GM12891 (cell line): Measurements from ENCODE around the gene CPNE8.

Source experiments
- DNase-seq: peaks from one replicate; pipeline ENCODE4 v3.0.0; 2011; ENCODE audit warnings: low spot score; ENCODE audit not compliant: insufficient read length
- FAIRE-seq: peaks from 2 replicates; lab custom pipeline; 2011; peaks lifted over from hg19 to GRCh38; lab: Jason Lieb, UNC
- PAX5 ChIP-seq: IDR thresholded peaks from 2 replicates; pipeline ENCODE4 v1.6.1; 2011; ENCODE audit warnings: low read length, moderate library complexity, mild to moderate bottlenecking; ENCODE audit not compliant: insufficient read depth, severe bottlenecking
- POLR2A ChIP-seq: IDR thresholded peaks from 2 replicates; pipeline ENCODE4 v1.6.1; 2011; ENCODE audit warnings: low read depth, low read length, control low read depth
- POLR2AphosphoS5 ChIP-seq: IDR thresholded peaks from 2 replicates; pipeline ENCODE4 v1.6.1; 2011; ENCODE audit warnings: low read depth, low read length, control low read depth
- POU2F2 ChIP-seq: IDR thresholded peaks from 2 replicates; pipeline ENCODE4 v1.6.1; 2011; ENCODE audit warnings: low read depth, mild to moderate bottlenecking, control low read depth, low read length, moderate library complexity
- SPI1 ChIP-seq: IDR thresholded peaks from 2 replicates; pipeline ENCODE4 v1.6.1; 2011; ENCODE audit warnings: low read depth, low read length, control low read depth
- TAF1 ChIP-seq: IDR thresholded peaks from 2 replicates; pipeline ENCODE4 v1.6.1; 2011; ENCODE audit warnings: low read depth, low read length, control low read depth

CPNE8 gene

DNA sequence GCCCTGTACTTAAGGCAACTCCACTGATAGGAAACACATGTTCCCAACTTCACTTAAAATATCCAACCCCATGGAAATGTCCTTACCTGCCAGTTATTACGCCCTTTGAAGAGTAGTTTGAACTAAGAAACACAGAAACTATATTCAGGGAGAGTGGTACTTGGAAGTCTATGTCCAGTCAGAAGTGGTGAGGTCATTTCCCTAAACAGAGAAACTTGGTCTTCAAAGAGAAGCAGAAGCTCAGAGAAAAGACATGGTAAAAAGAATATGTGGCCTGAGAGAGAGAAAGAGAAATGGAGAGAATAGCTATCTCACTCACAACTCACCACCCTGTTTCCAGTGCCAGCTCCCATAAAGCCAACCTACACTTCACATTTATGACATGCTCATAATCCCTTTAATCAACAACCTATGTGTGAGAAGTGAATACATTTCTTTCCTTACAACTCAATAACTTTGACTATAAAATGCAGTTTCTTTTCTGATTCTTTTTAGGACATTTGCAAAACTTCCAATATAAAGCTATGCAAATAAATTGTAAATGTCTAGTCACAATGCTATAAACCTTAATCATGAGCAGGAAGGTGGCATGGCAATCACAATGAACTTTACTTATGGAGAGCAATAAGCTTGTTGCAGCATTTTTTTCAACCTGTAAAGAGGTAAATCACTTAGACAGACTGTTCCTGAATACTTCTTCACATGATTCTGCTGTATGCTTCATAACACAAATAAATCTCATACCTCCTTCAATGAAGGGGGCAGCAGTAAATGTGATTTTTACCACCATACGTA, 67.1 kb downstream of the CPNE8 start:
- no peak for DNase-seq
- no peak for TF ChIP-seq POU2F2
- no peak for FAIRE-seq

GRCh38 chr12:38831715-38832114, 73.7 kb downstream of the CPNE8 start:
- no peak for DNase-seq
- no peak for FAIRE-seq
- no peak for TF ChIP-seq PAX5
- no peak for TF ChIP-seq SPI1
- no peak for TF ChIP-seq TAF1
- TF ChIP-seq POU2F2, result no peak
- TF ChIP-seq POLR2A, result no peak
- no peak for TF ChIP-seq POLR2AphosphoS5

DNA sequence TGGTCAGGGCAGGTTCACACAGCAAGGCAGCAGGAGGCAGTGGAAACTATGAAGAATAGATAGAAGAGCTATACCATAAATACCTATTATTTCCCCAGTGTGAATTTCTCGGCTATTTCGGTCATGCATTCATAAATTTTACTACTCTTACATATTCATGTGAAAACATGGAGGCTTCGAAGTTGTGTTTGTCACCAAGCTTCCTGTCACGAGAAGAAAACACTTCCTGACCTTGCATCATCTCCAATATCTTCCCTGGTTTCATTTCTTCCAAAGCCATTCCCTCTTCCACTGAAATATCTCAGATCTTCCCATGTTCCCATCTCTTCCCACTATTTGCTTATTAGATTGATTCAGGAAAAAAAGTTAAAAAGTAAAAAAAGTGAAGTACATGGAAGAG, 80.4 kb downstream of the CPNE8 start:
- TF ChIP-seq POLR2A (no peak), SPI1 (no peak), TAF1 (no peak), PAX5 (no peak), POLR2AphosphoS5 (no peak), POU2F2 (no peak)
- FAIRE-seq (no peak), DNase-seq (no peak)

DNA sequence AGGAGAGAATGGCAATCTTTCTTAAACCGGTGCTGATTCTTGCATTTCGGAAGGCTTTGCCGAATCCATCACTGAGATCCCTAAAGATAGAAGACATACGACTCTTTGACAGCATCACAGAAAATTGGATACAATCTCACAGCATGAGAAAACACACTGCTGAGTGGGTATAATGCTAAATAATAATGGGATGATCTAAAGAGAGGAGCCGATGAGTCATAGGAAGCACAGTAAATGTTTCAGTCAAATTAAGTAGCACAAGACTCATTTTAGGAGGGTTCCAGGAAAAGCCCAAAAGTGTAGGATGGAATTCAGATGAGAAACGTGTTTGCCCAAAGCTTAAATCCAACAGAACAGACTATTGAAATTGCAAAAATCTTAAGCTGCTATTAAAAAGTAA, 81.7 kb downstream of the CPNE8 start:
- no peak for FAIRE-seq

GRCh38 chr12:38823314-38823713, 82.1 kb downstream of the CPNE8 start:
- no peak for DNase-seq
- no peak for FAIRE-seq
- TF ChIP-seq PAX5 (no peak), POLR2AphosphoS5 (no peak), POU2F2 (no peak), SPI1 (no peak), POLR2A (no peak), TAF1 (no peak)

More for the DNA sequence above, 81.7 kb downstream of the CPNE8 start:
- no peak for DNase-seq
- TF ChIP-seq POLR2AphosphoS5 (no peak), POU2F2 (no peak), TAF1 (no peak), POLR2A (no peak), PAX5 (no peak)

DNA sequence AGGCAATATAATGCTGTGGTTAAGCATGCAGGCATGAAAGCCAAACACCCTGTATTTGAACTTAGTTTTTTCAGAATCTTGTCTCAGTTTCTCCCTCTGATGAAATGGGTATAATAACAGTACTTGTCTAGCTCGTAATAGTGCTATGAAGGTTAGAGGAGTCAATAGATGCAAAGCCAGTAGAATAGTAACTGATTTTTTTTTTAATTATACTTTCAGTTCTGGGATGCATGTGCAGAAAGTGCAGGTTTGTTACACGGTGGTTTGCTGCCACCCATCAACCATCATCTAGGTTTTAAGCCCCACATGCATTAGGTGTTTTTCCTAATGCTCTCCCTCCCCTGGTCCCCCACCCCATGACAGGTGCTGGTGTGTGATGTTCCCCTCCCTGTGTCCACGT, 87.4 kb downstream of the CPNE8 start:
- TF ChIP-seq TAF1, result no peak
- DNase-seq, result no peak
- FAIRE-seq, result no peak

GRCh38 chr12:38813923-38814322, 91.5 kb downstream of the CPNE8 start:
- peak; percentile 23; the same call in 1 of the 2 replicates for TF ChIP-seq SPI1
- TF ChIP-seq POLR2AphosphoS5, result no peak
- FAIRE-seq, result no peak
- no peak for DNase-seq

DNA sequence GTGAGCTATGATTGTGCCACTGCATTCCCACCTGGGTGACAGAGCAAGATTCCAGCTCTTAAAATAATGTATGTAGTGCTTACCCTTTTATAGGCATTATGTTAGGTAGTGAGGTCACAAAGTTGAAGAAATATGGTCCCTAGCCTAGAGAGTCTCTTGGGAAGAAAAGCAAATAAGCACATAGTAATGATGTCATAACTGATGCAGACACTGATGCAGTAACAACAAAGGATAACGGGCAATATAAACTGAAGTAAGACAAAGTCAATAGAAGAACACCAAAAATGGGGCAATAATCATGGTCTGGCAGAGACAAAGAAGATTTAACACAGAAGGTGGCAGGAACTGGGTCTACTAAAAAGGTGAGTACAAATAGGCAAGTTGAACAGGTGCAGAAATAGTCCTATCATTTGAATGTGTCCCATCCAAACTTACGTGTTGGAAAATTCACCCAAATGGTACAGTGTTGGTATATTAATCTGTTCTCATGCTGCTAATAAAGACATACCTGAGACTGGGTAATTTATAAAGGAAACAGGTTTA, 93.5 kb downstream of the CPNE8 start:
- FAIRE-seq (no peak), DNase-seq (no peak)
- no peak for TF ChIP-seq POU2F2
- TF ChIP-seq POLR2A, result no peak
- no peak for TF ChIP-seq TAF1
- TF ChIP-seq SPI1, result no peak
- TF ChIP-seq PAX5, result no peak
- no peak for TF ChIP-seq POLR2AphosphoS5

- TF ChIP-seq POLR2A (no peak), POU2F2 (no peak), PAX5 (no peak), TAF1 (no peak), SPI1 (no peak), POLR2AphosphoS5 (no peak)
- no peak for FAIRE-seq
- DNase-seq, result no peak
These were observed 95.6 kb downstream of the CPNE8 start for GRCh38 chr12:38809832-38810231.

DNA sequence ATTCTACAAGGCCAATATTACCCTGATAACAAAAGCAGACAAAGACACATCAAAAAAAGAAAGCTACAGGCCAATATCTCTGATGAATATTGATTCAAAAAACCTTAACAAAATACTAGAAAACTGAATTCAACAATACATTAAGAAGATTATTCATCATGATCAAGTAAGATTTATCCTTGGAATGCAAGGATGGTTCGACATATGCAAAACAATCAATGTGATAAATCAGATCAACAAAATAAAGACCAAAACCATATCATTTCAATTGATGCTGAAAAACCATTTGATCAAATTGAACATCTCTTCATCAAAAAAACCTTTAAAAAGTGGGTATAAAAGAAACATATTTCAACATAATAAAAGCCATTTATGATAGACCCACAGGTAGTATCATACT, 117.3 kb downstream of the CPNE8 start:
- no peak for TF ChIP-seq POU2F2
- TF ChIP-seq POLR2A, result no peak
- TF ChIP-seq SPI1, result no peak
- no peak for TF ChIP-seq POLR2AphosphoS5
- DNase-seq (no peak), FAIRE-seq (no peak)

DNA sequence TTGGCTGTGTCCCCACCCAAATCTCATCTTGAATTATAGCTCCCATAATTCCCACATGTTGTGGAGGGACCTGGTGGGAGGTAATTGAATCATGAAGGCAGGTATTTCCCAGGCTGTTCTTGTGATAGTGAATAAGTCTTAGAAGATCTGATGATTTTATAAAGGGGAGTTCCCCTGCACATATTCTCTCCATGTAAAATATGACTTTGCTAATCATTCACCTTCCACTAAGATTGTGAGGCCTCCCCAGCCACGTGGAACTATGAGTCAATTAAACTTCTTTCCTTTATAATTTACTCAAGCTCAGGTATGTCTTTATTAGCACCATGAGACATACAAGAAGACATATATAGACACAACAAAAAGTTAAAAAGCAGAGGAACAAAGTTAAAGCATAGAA, 120.0 kb downstream of the CPNE8 start:
- FAIRE-seq, result no peak
- no peak for DNase-seq
- TF ChIP-seq PAX5 (no peak), POLR2A (no peak), POLR2AphosphoS5 (no peak), TAF1 (no peak), SPI1 (no peak), POU2F2 (no peak)
